IMR-90 (cell line): ENCODE results near the gene CLCN6. TPM values are rescaled to one million over a fixed set of nuclear protein-coding genes. Genes with fewer than 3 reads are reported as not detected.

Source experiments
- ATAC-seq: fragments of 200-7000 bp; cut with Tn5 transposase; 2 replicates; pipeline ENCODE4 v1.9.1; 2020; ENCODE audit warnings: low read depth, mild to moderate bottlenecking, moderate library complexity
- BruUV-seq: library from RNA; stranded (reverse); fragments of 400-500 nt; replicated peaks from 2 replicates; lab custom pipeline; 2021; lab: Mats Ljungman, UMichigan
- CTCF ChIA-PET: fragments of 300-600 bp; formaldehyde crosslinking; extraction: SDS; loops from one replicate; lab custom pipeline; 2021; ENCODE audit warnings: antibody characterized with exemption; lab: Yijun Ruan, JAX
- POLR2A ChIA-PET: fragments of 300-600 bp; sonication (Branson Sonifier 250); formaldehyde crosslinking; loops from one replicate; lab custom pipeline; 2022; ENCODE audit warnings: antibody characterized with exemption; ENCODE audit not compliant: unreplicated experiment; lab: Charles Lee
- DNase-seq: peaks from one replicate; pipeline ENCODE4 v3.0.0; 2013
- H2AFZ ChIP-seq: replicated peaks from 2 replicates; pipeline ENCODE3; 2013; ENCODE audit warnings: low read length, mild to moderate bottlenecking; ENCODE audit not compliant: poor library complexity
- H2AK5ac ChIP-seq: 2 replicates; pipeline ENCODE4 v1.6.1; 2013; ENCODE audit warnings: low read depth, low read length, inconsistent platforms
- H2AK9ac ChIP-seq: replicated peaks from 2 replicates; pipeline ENCODE3; 2013; ENCODE audit warnings: mild to moderate bottlenecking, low read depth, low read length, moderate library complexity; ENCODE audit not compliant: poor library complexity
- H2BK120ac ChIP-seq: 2 replicates; pipeline ENCODE4 v1.6.1; 2013; ENCODE audit warnings: low read depth, low read length, inconsistent platforms
- H2BK15ac ChIP-seq: 3 replicates; pipeline ENCODE4 v1.6.1; 2013; ENCODE audit warnings: low read depth, low read length, inconsistent platforms
- H2BK20ac ChIP-seq: 2 replicates; pipeline ENCODE4 v1.6.1; 2013; ENCODE audit warnings: low read depth, mild to moderate bottlenecking, inconsistent platforms, low read length, moderate library complexity
- H2BK5ac ChIP-seq: 2 replicates; pipeline ENCODE4 v1.6.1; 2013; ENCODE audit warnings: mild to moderate bottlenecking, low read depth, low read length, inconsistent platforms; ENCODE audit not compliant: poor library complexity, severe bottlenecking
- H3K14ac ChIP-seq: replicated peaks from 2 replicates; pipeline ENCODE4 v1.6.1; 2013; ENCODE audit warnings: low read depth, low read length, inconsistent platforms
- H3K18ac ChIP-seq: 2 replicates; pipeline ENCODE4 v1.6.1; 2013; ENCODE audit warnings: low read depth, low read length, control low read depth
- H3K23ac ChIP-seq: 2 replicates; pipeline ENCODE4 v1.6.1; 2013; ENCODE audit warnings: low read depth, low read length, inconsistent platforms
- H3K27ac ChIP-seq: 2 replicates; pipeline ENCODE4 v1.5.1; 2013; ENCODE audit warnings: mild to moderate bottlenecking, control low read depth, low read length; ENCODE audit not compliant: insufficient read depth
- H3K27me3 ChIP-seq: 2 replicates; pipeline ENCODE4 v1.6.1; 2013; ENCODE audit warnings: low read length; ENCODE audit not compliant: control insufficient read depth, insufficient read depth
- H3K36me3 ChIP-seq: 2 replicates; pipeline ENCODE4 v1.6.1; 2013; ENCODE audit warnings: low read length, mixed read lengths; ENCODE audit not compliant: control insufficient read depth, insufficient read depth
- H3K4ac ChIP-seq: 2 replicates; pipeline ENCODE4 v1.6.1; 2013; ENCODE audit warnings: low read depth, low read length, inconsistent platforms
- H3K4me1 ChIP-seq: 2 replicates; pipeline ENCODE4 v1.6.1; 2013; ENCODE audit warnings: low read length, mixed read lengths; ENCODE audit not compliant: control insufficient read depth, insufficient read depth
- H3K4me2 ChIP-seq: 2 replicates; pipeline ENCODE4 v1.6.1; 2013; ENCODE audit warnings: low read depth, mild to moderate bottlenecking, control low read depth, low read length, moderate library complexity
- H3K4me3 ChIP-seq: 2 replicates; pipeline ENCODE4 v1.5.1; 2013; ENCODE audit warnings: low read depth, mild to moderate bottlenecking, control low read depth, low read length, moderate library complexity; ENCODE audit not compliant: insufficient read depth
- H3K56ac ChIP-seq: 2 replicates; pipeline ENCODE4 v1.6.1; 2013; ENCODE audit warnings: low read length, inconsistent platforms; ENCODE audit not compliant: insufficient read depth; ENCODE audit errors: extremely low read depth
- H3K79me1 ChIP-seq, 2 experiments: 2 replicates each; pipeline ENCODE4 v1.6.1; 2013; ENCODE audit warnings: low read length in 2 of 2, inconsistent platforms in 1 of 2, low read depth in 1 of 2
- H3K9ac ChIP-seq: 2 replicates; pipeline ENCODE4 v1.6.1; 2013; ENCODE audit warnings: low read depth, low read length, control low read depth
- H3K9me1 ChIP-seq: 2 replicates; pipeline ENCODE4 v1.6.1; 2013; ENCODE audit warnings: low read length, inconsistent platforms; ENCODE audit not compliant: insufficient read depth
- H3K9me3 ChIP-seq: 2 replicates; pipeline ENCODE4 v1.6.1; 2013; ENCODE audit warnings: low read length; ENCODE audit not compliant: control insufficient read depth, insufficient read depth
- H4K20me1 ChIP-seq: 2 replicates; pipeline ENCODE4 v1.6.1; 2013; ENCODE audit warnings: low read length, inconsistent platforms; ENCODE audit not compliant: insufficient read depth
- H4K5ac ChIP-seq: 2 replicates; pipeline ENCODE4 v1.6.1; 2013; ENCODE audit warnings: mild to moderate bottlenecking, low read depth, low read length, control low read depth
- H4K8ac ChIP-seq, 2 experiments: 2 replicates each; pipeline ENCODE4 v1.6.1; 2013; ENCODE audit warnings: low read depth in 2 of 2, low read length in 2 of 2, control low read depth in 1 of 2, inconsistent platforms in 1 of 2
- H4K91ac ChIP-seq: 2 replicates; pipeline ENCODE4 v1.6.1; 2013; ENCODE audit warnings: low read depth, low read length, inconsistent platforms; ENCODE audit not compliant: insufficient read depth
- BHLHE40 ChIP-seq: fragments of 150-350 bp; IDR thresholded peaks from 2 replicates; pipeline ENCODE4 v1.6.1; 2016; ENCODE audit warnings: mild to moderate bottlenecking, low read depth, low read length
- CHD1 ChIP-seq: IDR thresholded peaks from 2 replicates; pipeline ENCODE4 v1.6.1; 2012; ENCODE audit warnings: low read depth, low read length, improper control_type of control experiment
- FOS ChIP-seq: fragments of 150-350 bp; IDR thresholded peaks from 2 replicates; pipeline ENCODE4 v1.6.1; 2016; ENCODE audit warnings: low read depth, low read length
- MAFK ChIP-seq: IDR thresholded peaks from 2 replicates; pipeline ENCODE4 v1.6.1; 2012; ENCODE audit warnings: low read depth, low read length, improper control_type of control experiment
- MAZ ChIP-seq: IDR thresholded peaks from 2 replicates; pipeline ENCODE4 v1.6.1; 2012; ENCODE audit warnings: low read depth, mild to moderate bottlenecking, low read length, improper control_type of control experiment, moderate library complexity, borderline replicate concordance
- MXI1 ChIP-seq: IDR thresholded peaks from 2 replicates; pipeline ENCODE4 v1.6.1; 2012; ENCODE audit warnings: low read depth, mild to moderate bottlenecking, low read length, moderate library complexity, borderline replicate concordance
- NFE2L2 ChIP-seq: fragments of 150-350 bp; IDR thresholded peaks from 2 replicates; pipeline ENCODE4 v1.6.1; 2016; ENCODE audit warnings: low read depth, mild to moderate bottlenecking, low read length
- POLR2A ChIP-seq: IDR thresholded peaks from 2 replicates; pipeline ENCODE4 v1.6.1; 2012; ENCODE audit warnings: mild to moderate bottlenecking, low read depth, low read length
- RAD21 ChIP-seq: IDR thresholded peaks from 2 replicates; pipeline ENCODE4 v1.6.1; 2012; ENCODE audit warnings: low read length, improper control_type of control experiment
- RCOR1 ChIP-seq: IDR thresholded peaks from 2 replicates; pipeline ENCODE4 v1.6.1; 2012; ENCODE audit warnings: mild to moderate bottlenecking, low read length, improper control_type of control experiment; ENCODE audit not compliant: insufficient replicate concordance
- SMC3 ChIP-seq: fragments of 150-350 bp; IDR thresholded peaks from 2 replicates; pipeline ENCODE4 v1.6.1; 2016; ENCODE audit warnings: low read depth, mild to moderate bottlenecking, antibody characterized with exemption, low read length, moderate library complexity
- WGBS, 2 experiments: methylation state at CpG; one replicate each; pipeline versions ENCODE4 v1.1.5 to v1.1.7; 2013; ENCODE audit warnings: missing lambda C conversion rate in 2 of 2; ENCODE audit not compliant: insufficient read length in 1 of 2; ENCODE audit errors: extremely low coverage in 2 of 2; 5-methylcytosine and 5-hydroxymethylcytosine counted together
- dilution Hi-C: fragments of 300-500 bp; cut with HindIII; formaldehyde crosslinking; loops from one replicate; pipeline ENCODE4 v1.14.3; 2018; ENCODE audit warnings: low sequenced_read_pairs; ENCODE audit not compliant: unreplicated experiment
- in situ Hi-C: fragments of 300-500 bp; cut with MboI; formaldehyde crosslinking; loops from 3 replicates; pipeline ENCODE4 v1.14.3; 2019; ENCODE audit warnings: low sequenced_read_pairs, inconsistent platforms, mixed read lengths
- intact Hi-C: fragments of 100-400 bp; cut with micrococcal nuclease; formaldehyde crosslinking; loops from 2 replicates; pipeline ENCODE4 v1.10.0; 2022
- polyA plus RNA-seq, 3 experiments: library from polyadenylated mRNA; depleted of rRNA; stranded (reverse); fragments of >200 nt; gene quantifications; 2 replicates each; pipeline ENCODE4 v1.2.3, GENCODE V29; 2012; ENCODE audit warnings: low replicate concordance in 1 of 3
- total RNA-seq: library from RNA; depleted of rRNA; stranded (reverse); fragments of >200 nt; gene quantifications from 2 replicates; pipeline ENCODE4 v1.2.3, GENCODE V29; 2012
- TF ChIP-seq, protein P1 (sequence below): fragments of 150-350 bp; IDR thresholded peaks from 2 replicates; pipeline ENCODE4 v1.6.1; 2017; ENCODE audit warnings: mild to moderate bottlenecking, antibody characterized with exemption, low read length, low read depth
- TF ChIP-seq, protein P2 (sequence below): fragments of 150-350 bp; IDR thresholded peaks from 2 replicates; pipeline ENCODE4 v1.6.1; 2016; ENCODE audit warnings: low read depth, mild to moderate bottlenecking, low read length, moderate library complexity, borderline replicate concordance
- TF ChIP-seq, protein P3 (sequence below): conservative IDR thresholded peaks from 2 replicates; pipeline ENCODE4 v1.5.1; 2012; ENCODE audit warnings: mild to moderate bottlenecking, low read depth, low read length, improper control_type of control experiment

CLCN6 gene
- total and polyA plus RNA-seq, 2 of the 4 experiments (the other 2 are of a cell fraction): 4.1 to 10.6 TPM

DNA sequence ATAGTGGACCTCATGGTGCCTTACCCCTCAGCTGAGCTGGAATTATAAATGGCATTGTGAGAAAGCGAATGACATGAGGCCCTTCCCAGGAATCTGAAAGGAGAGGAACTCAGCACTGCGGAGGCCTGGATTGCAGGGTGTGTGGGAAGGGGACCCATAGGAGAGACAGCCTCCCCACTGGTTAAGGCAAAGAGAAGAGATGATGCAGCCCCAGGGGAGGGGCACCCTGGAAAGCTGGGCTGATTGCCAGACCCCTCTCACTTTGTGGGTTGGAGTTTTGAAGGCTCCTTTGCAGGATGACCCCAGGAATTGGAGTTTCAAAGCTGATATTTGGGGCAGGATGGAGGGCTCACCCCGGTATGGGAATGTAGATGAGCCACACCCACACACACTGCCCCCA lies 50.7 kb downstream of the CLCN6 start:
- no peak for TF ChIP-seq NFE2L2
- no peak for TF ChIP-seq MAZ
- TF ChIP-seq SMC3: no peak
- no peak for TF ChIP-seq POLR2A
- no peak for TF ChIP-seq RAD21
- TF ChIP-seq CHD1: no peak
- no peak for TF ChIP-seq MXI1
- TF ChIP-seq, protein P1, sequence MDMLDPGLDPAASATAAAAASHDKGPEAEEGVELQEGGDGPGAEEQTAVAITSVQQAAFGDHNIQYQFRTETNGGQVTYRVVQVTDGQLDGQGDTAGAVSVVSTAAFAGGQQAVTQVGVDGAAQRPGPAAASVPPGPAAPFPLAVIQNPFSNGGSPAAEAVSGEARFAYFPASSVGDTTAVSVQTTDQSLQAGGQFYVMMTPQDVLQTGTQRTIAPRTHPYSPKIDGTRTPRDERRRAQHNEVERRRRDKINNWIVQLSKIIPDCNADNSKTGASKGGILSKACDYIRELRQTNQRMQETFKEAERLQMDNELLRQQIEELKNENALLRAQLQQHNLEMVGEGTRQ: no peak
- TF ChIP-seq, protein P2, sequence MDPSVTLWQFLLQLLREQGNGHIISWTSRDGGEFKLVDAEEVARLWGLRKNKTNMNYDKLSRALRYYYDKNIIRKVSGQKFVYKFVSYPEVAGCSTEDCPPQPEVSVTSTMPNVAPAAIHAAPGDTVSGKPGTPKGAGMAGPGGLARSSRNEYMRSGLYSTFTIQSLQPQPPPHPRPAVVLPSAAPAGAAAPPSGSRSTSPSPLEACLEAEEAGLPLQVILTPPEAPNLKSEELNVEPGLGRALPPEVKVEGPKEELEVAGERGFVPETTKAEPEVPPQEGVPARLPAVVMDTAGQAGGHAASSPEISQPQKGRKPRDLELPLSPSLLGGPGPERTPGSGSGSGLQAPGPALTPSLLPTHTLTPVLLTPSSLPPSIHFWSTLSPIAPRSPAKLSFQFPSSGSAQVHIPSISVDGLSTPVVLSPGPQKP: no peak
- no peak for TF ChIP-seq MAFK
- TF ChIP-seq, protein P3, sequence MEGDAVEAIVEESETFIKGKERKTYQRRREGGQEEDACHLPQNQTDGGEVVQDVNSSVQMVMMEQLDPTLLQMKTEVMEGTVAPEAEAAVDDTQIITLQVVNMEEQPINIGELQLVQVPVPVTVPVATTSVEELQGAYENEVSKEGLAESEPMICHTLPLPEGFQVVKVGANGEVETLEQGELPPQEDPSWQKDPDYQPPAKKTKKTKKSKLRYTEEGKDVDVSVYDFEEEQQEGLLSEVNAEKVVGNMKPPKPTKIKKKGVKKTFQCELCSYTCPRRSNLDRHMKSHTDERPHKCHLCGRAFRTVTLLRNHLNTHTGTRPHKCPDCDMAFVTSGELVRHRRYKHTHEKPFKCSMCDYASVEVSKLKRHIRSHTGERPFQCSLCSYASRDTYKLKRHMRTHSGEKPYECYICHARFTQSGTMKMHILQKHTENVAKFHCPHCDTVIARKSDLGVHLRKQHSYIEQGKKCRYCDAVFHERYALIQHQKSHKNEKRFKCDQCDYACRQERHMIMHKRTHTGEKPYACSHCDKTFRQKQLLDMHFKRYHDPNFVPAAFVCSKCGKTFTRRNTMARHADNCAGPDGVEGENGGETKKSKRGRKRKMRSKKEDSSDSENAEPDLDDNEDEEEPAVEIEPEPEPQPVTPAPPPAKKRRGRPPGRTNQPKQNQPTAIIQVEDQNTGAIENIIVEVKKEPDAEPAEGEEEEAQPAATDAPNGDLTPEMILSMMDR: no peak
- no peak for TF ChIP-seq RCOR1
- TF ChIP-seq BHLHE40: no peak
- TF ChIP-seq FOS: no peak
- Histone ChIP-seq H3K4me3 (no peak overlapping the region), H4K91ac (no peak overlapping the region), H3K27ac (no peak overlapping the region), H3K56ac (no peak overlapping the region), H3K4me2 (no peak overlapping the region), H2BK20ac (no peak overlapping the region), H3K79me1 (no peaks in the 10 kb centered on the region), H3K9me1 (0 out of 2 replicates have a peak, but pooled peaks cover 4% of the 10 kb centered on the region), H3K4ac (no peak overlapping the region), H3K36me3 (no peaks in the 10 kb centered on the region), H2AK9ac (no peak overlapping the region), H2AK5ac (no peak overlapping the region), H3K27me3 (peaks cover 32% of the 10 kb centered on the region), H3K9ac (no peak overlapping the region), H4K5ac (no peak overlapping the region), H2BK15ac (no peak overlapping the region), H2BK5ac (no peak overlapping the region), H3K14ac (no peak overlapping the region), H3K23ac (no peak overlapping the region), H4K20me1 (no peaks in the 10 kb centered on the region), H3K4me1 (0 out of 2 replicates have a peak, but pooled peaks cover 1% of the 10 kb centered on the region), H2AFZ (no peak overlapping the region), H3K9me3 (no peaks in the 10 kb centered on the region), H3K18ac (no peak overlapping the region), H2BK120ac (no peak overlapping the region), H4K8ac (no peak overlapping the region)
- intact Hi-C loops (no loop called here), dilution Hi-C loops (no loop called here), in situ Hi-C loops (no loop called here)
- 82% methylated on average over 1 of the region's 3 CpGs; no CpG with 5 or more reads in 1 of the 2 experiments for WGBS, 2 experiments
- ChIA-PET CTCF (no interaction called here), POLR2A (no interaction called here)
- BruUV-seq: no TSS peak
- no peak for DNase-seq
- no peak for ATAC-seq
